Thyroid gland (tissue), 4 donors: ENCODE data around the gene GNRHR.

Experiments
- CTCF ChIP-seq, 6 experiments: fragments of 200-600 bp in 3 of 6; fragments of 450-650 bp in 3 of 6; sonication (generic) in 3 of 6; IDR thresholded peaks; one replicate each; pipeline ENCODE4 v1.5.1; 2016 to 2019; ENCODE audit warnings: antibody characterized with exemption in 6 of 6, mild to moderate bottlenecking in 2 of 6, inconsistent platforms in 1 of 6, moderate library complexity in 1 of 6
- POLR2A ChIP-seq, 2 donors: fragments of 450-650 bp; IDR thresholded peaks; one replicate each; pipeline ENCODE4 v1.6.1; 2017; ENCODE audit warnings: antibody characterized with exemption in 2 of 2, mild to moderate bottlenecking in 2 of 2, moderate library complexity in 1 of 2

GRCh38 chr4:67785528-67785927 lies 31.3 kb upstream of the GNRHR start:
- no peak for TF ChIP-seq POLR2A (IDR thresholded peaks at IDR 0.05)
- TF ChIP-seq CTCF (IDR thresholded peaks at IDR 0.05), result no peak
